SK-N-SH (cell line): ENCODE results near the gene SPATA2. TPM values are rescaled to one million over a fixed set of nuclear protein-coding genes. Genes with fewer than 3 reads are reported as not detected.

Source experiments
- CTCF ChIA-PET: fragments of 300-600, 350-600 bp; formaldehyde crosslinking; extraction: SDS; loops from one replicate; lab custom pipeline; 2021; lab: Yijun Ruan, JAX
- POLR2A ChIA-PET: fragments of 350-600 bp; sonication (Branson Sonifier 250); formaldehyde crosslinking; extraction: SDS; loops from one replicate; lab custom pipeline; 2020; ENCODE audit warnings: antibody characterized with exemption, inconsistent platforms; lab: Yijun Ruan, JAX
- DNase-seq: peaks from one replicate; pipeline ENCODE4 v3.0.0; 2012
- H2AFZ ChIP-seq: fragments of 200-600 bp; sonication (generic); 2 replicates; pipeline ENCODE4 v1.8.1; 2016; ENCODE audit warnings: antibody characterized with exemption, mild to moderate bottlenecking, low read depth
- H3F3A ChIP-seq: fragments of 200-600 bp; sonication (generic); replicated peaks from 2 replicates; pipeline ENCODE3; 2016; ENCODE audit warnings: antibody characterized with exemption, mild to moderate bottlenecking; ENCODE audit not compliant: insufficient read depth
- H3K27ac ChIP-seq, 2 experiments: fragments of 200-500 bp in 1 of 2; fragments of 200-600 bp in 1 of 2; sonication (Bioruptor generic) in 1 of 2; sonication (generic), shearing (Covaris generic) in 1 of 2; 2 replicates each; pipeline versions ENCODE4 v1.5.1 to v1.6.1; 2014 to 2016; ENCODE audit warnings: low read depth in 2 of 2, inconsistent platforms in 1 of 2, low read length in 1 of 2, mild to moderate bottlenecking in 1 of 2, mixed read lengths in 1 of 2
- H3K27me3 ChIP-seq: fragments of 200-600 bp; sonication (generic), shearing (Covaris generic); 2 replicates; pipeline ENCODE4 v1.6.1; 2016; ENCODE audit warnings: mixed run types; ENCODE audit not compliant: insufficient read depth
- H3K36me3 ChIP-seq, 2 experiments: fragments of 200-500 bp in 1 of 2; fragments of 200-600 bp in 1 of 2; sonication (Bioruptor generic) in 1 of 2; sonication (generic) in 1 of 2; replicated peaks in 1 of 2; 2 replicates each; pipeline versions ENCODE3 to v1.5.1; 2014 to 2016; ENCODE audit warnings: low read length in 1 of 2, mild to moderate bottlenecking in 1 of 2; ENCODE audit not compliant: insufficient read depth in 2 of 2, control insufficient read depth in 1 of 2
- H3K4me1 ChIP-seq, 2 experiments: fragments of 200-500 bp in 1 of 2; fragments of 200-600 bp in 1 of 2; sonication (Bioruptor generic) in 1 of 2; sonication (generic), shearing (Covaris generic) in 1 of 2; 2 replicates each; pipeline versions ENCODE4 v1.5.1 to v1.6.1; 2014 to 2016; ENCODE audit warnings: low read depth in 1 of 2, low read length in 1 of 2, mixed run types in 1 of 2; ENCODE audit not compliant: insufficient read depth in 2 of 2, control insufficient read depth in 1 of 2
- H3K4me2 ChIP-seq: fragments of 200-600 bp; sonication (generic), shearing (Covaris generic); 2 replicates; pipeline ENCODE4 v1.6.1; 2017; ENCODE audit warnings: mixed run types
- H3K4me3 ChIP-seq, 2 experiments: fragments of 200-500 bp in 1 of 2; fragments of 200-600 bp in 1 of 2; sonication (Bioruptor generic) in 1 of 2; sonication (generic), shearing (Covaris generic) in 1 of 2; 2 replicates each; pipeline versions ENCODE4 v1.5.1 to v1.8.1; 2014 to 2016; ENCODE audit warnings: low read depth in 2 of 2, inconsistent platforms in 1 of 2, low read length in 1 of 2, mild to moderate bottlenecking in 1 of 2, mixed read lengths in 1 of 2, moderate library complexity in 1 of 2
- H3K79me2 ChIP-seq: fragments of 200-600 bp; sonication (generic); 2 replicates; pipeline ENCODE4 v1.8.1; 2017; ENCODE audit warnings: mild to moderate bottlenecking; ENCODE audit not compliant: insufficient read depth
- H3K9ac ChIP-seq: fragments of 200-600 bp; sonication (generic); 2 replicates; pipeline ENCODE4 v1.6.1; 2017; ENCODE audit warnings: mixed run types
- H3K9me2 ChIP-seq: fragments of 200-600 bp; sonication (generic); 2 replicates; pipeline ENCODE4 v1.6.1; 2017; ENCODE audit warnings: mixed run types
- H3K9me3 ChIP-seq: fragments of 200-600 bp; sonication (generic); 2 replicates; pipeline ENCODE4 v1.6.1; 2017; ENCODE audit warnings: mixed run types, mild to moderate bottlenecking, moderate library complexity
- H4K20me1 ChIP-seq: fragments of 200-600 bp; sonication (generic); 2 replicates; pipeline ENCODE4 v1.6.1; 2017; ENCODE audit warnings: mild to moderate bottlenecking, mixed run types; ENCODE audit not compliant: insufficient read depth
- EZH2phosphoT487 ChIP-seq: fragments of 200-600 bp; sonication (generic); IDR thresholded peaks from 2 replicates; pipeline ENCODE4 v1.6.1; 2017; ENCODE audit warnings: low read depth, mixed run types, mild to moderate bottlenecking, antibody characterized with exemption, moderate library complexity, borderline replicate concordance
- GABPA ChIP-seq: IDR thresholded peaks from 2 replicates; pipeline ENCODE4 v1.4.0; 2012; ENCODE audit warnings: low read depth, mild to moderate bottlenecking
- GATA2 ChIP-seq: sonication (generic); formaldehyde crosslinking; IDR thresholded peaks from 2 replicates; pipeline ENCODE4 v1.5.0; 2020; ENCODE audit warnings: mild to moderate bottlenecking, missing genetic modification reagents
- JUND ChIP-seq: IDR thresholded peaks from 2 replicates; pipeline ENCODE4 v1.4.0; 2012
- MEF2A ChIP-seq: IDR thresholded peaks from 2 replicates; pipeline ENCODE4 v1.4.0; 2012; ENCODE audit warnings: low read depth, borderline replicate concordance
- NRF1 ChIP-seq: IDR thresholded peaks from 2 replicates; pipeline ENCODE4 v1.6.1; 2012; ENCODE audit warnings: low read depth, mild to moderate bottlenecking, low read length
- PBX3 ChIP-seq: IDR thresholded peaks from 2 replicates; pipeline ENCODE4; 2012
- POLR2AphosphoS5 ChIP-seq: IDR thresholded peaks from 2 replicates; pipeline ENCODE4 v1.6.1; 2012; ENCODE audit warnings: low read depth, low read length
- RCOR1 ChIP-seq: fragments of 150-350 bp; IDR thresholded peaks from 2 replicates; pipeline ENCODE4 v1.6.1; 2017; ENCODE audit warnings: antibody characterized with exemption, low read length
- RXRA ChIP-seq: IDR thresholded peaks from 2 replicates; pipeline ENCODE4 v1.4.0; 2012; ENCODE audit warnings: low read depth, mild to moderate bottlenecking, borderline replicate concordance
- SIN3A ChIP-seq: IDR thresholded peaks from 2 replicates; pipeline ENCODE4 v1.6.1; 2012; ENCODE audit warnings: low read depth, mild to moderate bottlenecking, low read length, moderate library complexity, borderline replicate concordance
- ZBTB33 ChIP-seq: IDR thresholded peaks from 2 replicates; pipeline ENCODE4 v1.4.0; 2012; ENCODE audit warnings: low read depth, borderline replicate concordance
- WGBS: methylation state at CpG from one replicate; pipeline ENCODE4 v1.1.6; 2017; ENCODE audit warnings: low lambda C conversion rate; 5-methylcytosine and 5-hydroxymethylcytosine counted together
- polyA plus RNA-seq, 3 experiments: library from polyadenylated mRNA; depleted of rRNA; stranded (reverse); fragments of >200 nt; gene quantifications; 2 replicates each; pipeline ENCODE4 v1.2.3, GENCODE V29; 2012
- TF ChIP-seq, protein P1 (sequence below): IDR thresholded peaks from 2 replicates; pipeline ENCODE4 v1.6.1; 2012; ENCODE audit warnings: mild to moderate bottlenecking, low read depth, low read length, moderate library complexity
- TF ChIP-seq, protein P2 (sequence below): fragments of 150-350 bp; IDR thresholded peaks from 2 replicates; pipeline ENCODE4 v1.6.1; 2016; ENCODE audit warnings: mild to moderate bottlenecking, low read depth, low read length

SPATA2 gene
- polyA plus RNA-seq, 1 of the 3 experiments (the other 2 are of a cell fraction): 7.2 TPM

DNA sequence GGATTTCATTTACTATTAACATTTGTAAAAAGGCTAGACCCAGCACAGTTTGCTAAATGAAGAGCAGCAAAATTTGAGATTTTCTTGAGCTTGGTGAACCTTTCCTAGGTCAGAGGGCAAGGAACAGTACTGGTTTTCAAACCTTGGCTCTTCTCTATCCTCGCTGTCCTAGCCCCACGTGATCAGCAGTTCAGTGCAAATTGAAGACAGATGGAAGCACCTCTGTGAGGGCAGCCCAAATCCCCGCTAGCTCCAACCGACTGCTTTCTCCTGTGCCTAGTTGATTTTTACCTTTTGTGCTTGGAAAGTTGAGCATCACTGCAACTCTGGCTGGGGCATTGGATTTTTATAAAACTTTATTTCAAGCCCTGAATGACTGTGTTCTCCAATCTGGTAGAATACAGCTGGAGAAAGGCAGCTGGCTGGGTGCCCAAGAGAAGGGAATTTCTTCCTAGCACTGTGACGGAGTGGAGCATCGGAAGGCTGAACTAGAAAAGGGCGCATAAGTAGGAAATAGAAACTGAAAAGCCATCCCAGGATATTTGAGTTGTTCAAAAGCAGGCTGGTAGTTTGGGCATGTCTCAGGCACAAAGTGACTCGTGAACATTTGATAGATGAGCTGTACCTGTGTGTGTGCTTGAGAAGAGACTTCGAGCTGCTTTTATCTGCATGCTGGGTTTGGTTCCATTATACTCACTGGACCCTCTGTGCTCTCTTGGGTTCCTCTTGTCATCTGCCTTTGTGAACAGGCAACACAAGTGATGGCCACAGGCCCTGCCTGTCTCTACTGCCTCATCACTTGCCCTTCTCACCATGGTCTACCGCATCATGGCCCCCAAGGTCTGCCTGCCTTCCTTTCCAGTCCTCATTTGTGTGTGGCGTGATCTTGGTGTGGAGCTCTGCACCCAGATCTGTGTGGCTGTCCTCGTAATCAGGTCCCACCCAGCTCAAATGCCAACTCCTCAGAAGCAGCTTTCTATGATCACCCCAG is 23.1 kb upstream of the SPATA2 start (continued):
- TF ChIP-seq, protein P1, sequence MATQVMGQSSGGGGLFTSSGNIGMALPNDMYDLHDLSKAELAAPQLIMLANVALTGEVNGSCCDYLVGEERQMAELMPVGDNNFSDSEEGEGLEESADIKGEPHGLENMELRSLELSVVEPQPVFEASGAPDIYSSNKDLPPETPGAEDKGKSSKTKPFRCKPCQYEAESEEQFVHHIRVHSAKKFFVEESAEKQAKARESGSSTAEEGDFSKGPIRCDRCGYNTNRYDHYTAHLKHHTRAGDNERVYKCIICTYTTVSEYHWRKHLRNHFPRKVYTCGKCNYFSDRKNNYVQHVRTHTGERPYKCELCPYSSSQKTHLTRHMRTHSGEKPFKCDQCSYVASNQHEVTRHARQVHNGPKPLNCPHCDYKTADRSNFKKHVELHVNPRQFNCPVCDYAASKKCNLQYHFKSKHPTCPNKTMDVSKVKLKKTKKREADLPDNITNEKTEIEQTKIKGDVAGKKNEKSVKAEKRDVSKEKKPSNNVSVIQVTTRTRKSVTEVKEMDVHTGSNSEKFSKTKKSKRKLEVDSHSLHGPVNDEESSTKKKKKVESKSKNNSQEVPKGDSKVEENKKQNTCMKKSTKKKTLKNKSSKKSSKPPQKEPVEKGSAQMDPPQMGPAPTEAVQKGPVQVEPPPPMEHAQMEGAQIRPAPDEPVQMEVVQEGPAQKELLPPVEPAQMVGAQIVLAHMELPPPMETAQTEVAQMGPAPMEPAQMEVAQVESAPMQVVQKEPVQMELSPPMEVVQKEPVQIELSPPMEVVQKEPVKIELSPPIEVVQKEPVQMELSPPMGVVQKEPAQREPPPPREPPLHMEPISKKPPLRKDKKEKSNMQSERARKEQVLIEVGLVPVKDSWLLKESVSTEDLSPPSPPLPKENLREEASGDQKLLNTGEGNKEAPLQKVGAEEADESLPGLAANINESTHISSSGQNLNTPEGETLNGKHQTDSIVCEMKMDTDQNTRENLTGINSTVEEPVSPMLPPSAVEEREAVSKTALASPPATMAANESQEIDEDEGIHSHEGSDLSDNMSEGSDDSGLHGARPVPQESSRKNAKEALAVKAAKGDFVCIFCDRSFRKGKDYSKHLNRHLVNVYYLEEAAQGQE: no peak
- TF ChIP-seq MEF2A (no peak), POLR2AphosphoS5 (peak; percentile 22; the same call in 1 of the 2 replicates), ZBTB33 (no peak), GATA2 (CRISPR knock-in tag) (no peak)

GRCh38 chr20:49937027-49937929 is 21.9 kb upstream of the SPATA2 start:
- Histone ChIP-seq H4K20me1 (peaks cover 18% of the 10 kb centered on the region), H3K27ac (peak overlapping the region; percentile 66), H3F3A (peaks cover 17% of the 10 kb centered on the region), H3K4me2 (peak overlapping the region; percentile 89), H3K9me2 (no peaks in the 10 kb centered on the region), H3K36me3 (peaks cover 12 to 27% of the 10 kb centered on the region in 2 experiments), H2AFZ (no peak overlapping the region; the same call in 1 of the 2 replicates), H3K79me2 (peaks cover 61% of the 10 kb centered on the region), H3K4me1 (peaks cover 18 to 21% of the 10 kb centered on the region in 2 experiments; a peak in 3 of 4 replicates), H3K27me3 (no peaks in the 10 kb centered on the region), H3K9me3 (no peaks in the 10 kb centered on the region), H3K9ac (peak overlapping the region; percentile 91), H3K4me3 (peak overlapping the region; percentile 74 to 90)
- 15% methylated on average over 12 of the region's 12 CpGs for whole genome bisulfite sequencing
- DNase-seq: peak; percentile 48
- POLR2A ChIA-PET: interaction anchor here (0.6 to 1.1 kb wide), 2 partner anchors 134 to 243 kb away, joined by 3 to 5 read pairs; no protein-coding TSS in a partner anchor
- CTCF ChIA-PET: interaction anchor here (0.9 to 3.5 kb wide), 8 partner anchors 9 to 327 kb away, joined by 3 to 24 read pairs (median 4); no protein-coding TSS in a partner anchor
- TF ChIP-seq, protein P2, sequence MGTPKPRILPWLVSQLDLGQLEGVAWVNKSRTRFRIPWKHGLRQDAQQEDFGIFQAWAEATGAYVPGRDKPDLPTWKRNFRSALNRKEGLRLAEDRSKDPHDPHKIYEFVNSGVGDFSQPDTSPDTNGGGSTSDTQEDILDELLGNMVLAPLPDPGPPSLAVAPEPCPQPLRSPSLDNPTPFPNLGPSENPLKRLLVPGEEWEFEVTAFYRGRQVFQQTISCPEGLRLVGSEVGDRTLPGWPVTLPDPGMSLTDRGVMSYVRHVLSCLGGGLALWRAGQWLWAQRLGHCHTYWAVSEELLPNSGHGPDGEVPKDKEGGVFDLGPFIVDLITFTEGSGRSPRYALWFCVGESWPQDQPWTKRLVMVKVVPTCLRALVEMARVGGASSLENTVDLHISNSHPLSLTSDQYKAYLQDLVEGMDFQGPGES: no peak
- TF ChIP-seq NRF1 (no peak), ZBTB33 (no peak), PBX3 (no peak), GABPA (no peak), RXRA (no peak), SIN3A (no peak), EZH2phosphoT487 (no peak), JUND (no peak), RCOR1 (no peak)
